ENCODE data around the gene EFCAB6. TPM values are rescaled to one million over a fixed set of nuclear protein-coding genes. Genes with fewer than 3 reads are reported as not detected.
A peak's percentile ranks its signal among the peaks of the same experiment; 100 is the strongest.

Gene EFCAB6
- total RNA-seq, 2 donors from 2014 or later, result 3.3 to 10.5 TPM

GRCh38 chr22:43848366-43849171 lies 36.5 kb upstream of the EFCAB6 start:
- intact Hi-C loops (cut with DNase I), result no loop called here
- Histone ChIP-seq H3K36me3 (no peaks in the 10 kb centered on the region), H3K27me3 (replicated peaks; ENCODE audit: insufficient read depth) (peaks cover 9% of the 10 kb centered on the region), H3K9me3 (no peaks in the 10 kb centered on the region), H3K4me1 (replicated peaks) (no peaks in the 10 kb centered on the region), H3K4me3 (no peak overlapping the region), H3K27ac (no peak overlapping the region)
- WGBS, result 45% methylated on average over 16 of the region's 16 CpGs
- TF ChIP-seq POLR2AphosphoS5 (IDR thresholded peaks at IDR 0.05) (no peak), CTCF (IDR thresholded peaks at IDR 0.05) (peak in 1 of 4 experiments; percentile 25)
- DNase-seq (ENCODE audit: low spot score), result no peak

DNA sequence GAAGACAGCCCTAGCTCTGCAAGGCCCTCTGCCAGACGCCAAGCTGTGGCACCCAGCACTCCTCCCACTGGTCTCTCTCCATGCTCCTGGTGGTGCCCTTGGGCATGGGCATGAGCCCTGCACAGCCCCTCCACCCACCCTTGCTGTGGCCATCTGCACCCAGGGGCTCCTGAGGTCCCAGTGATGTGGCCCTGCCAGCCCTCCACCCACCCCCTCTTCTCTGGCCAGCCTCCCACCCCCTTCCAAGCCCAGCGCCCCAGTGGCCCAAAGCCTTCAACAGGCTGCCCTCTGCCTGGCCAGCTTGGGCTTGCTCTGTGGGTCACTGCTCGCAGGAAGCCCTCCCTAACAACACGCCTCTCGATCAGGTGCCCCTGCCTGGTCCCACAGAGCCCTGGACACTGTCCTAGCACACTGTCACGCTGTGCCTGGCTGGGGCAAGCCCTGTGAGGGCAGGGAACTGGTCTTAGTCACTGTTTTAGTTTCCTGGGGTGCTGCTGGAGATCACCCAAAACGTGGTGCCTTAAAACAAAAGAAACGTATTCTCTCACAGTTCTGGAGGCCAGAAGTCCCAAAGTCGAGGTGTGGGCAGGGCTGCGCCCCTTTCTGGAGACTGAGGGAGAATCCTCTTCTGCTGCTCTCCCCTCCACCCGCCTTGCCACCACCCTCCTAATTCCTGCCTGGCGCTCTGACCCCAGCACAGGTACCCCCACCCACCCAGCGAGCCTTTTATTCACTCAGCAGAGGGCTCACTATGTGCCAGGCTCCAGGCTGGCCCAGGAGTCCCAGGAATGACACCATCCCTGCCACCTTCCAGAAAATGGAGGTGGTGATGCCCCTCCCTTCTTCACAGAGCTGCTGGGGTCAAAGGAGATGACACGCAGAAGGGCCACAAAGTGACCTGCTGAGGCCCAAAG lies 35.5 kb upstream of the EFCAB6 start:
- Histone ChIP-seq H3K27ac (no peak overlapping the region), H3K9me3 (no peaks in the 10 kb centered on the region), H3K4me3 (no peak overlapping the region), H3K4me1 (replicated peaks) (no peaks in the 10 kb centered on the region), H3K36me3 (no peaks in the 10 kb centered on the region), H3K27me3 (replicated peaks; ENCODE audit: insufficient read depth) (peaks cover 9% of the 10 kb centered on the region)
- intact Hi-C loops (cut with DNase I), result no loop called here
- no peak for TF ChIP-seq CTCF (IDR thresholded peaks at IDR 0.05)
- TF ChIP-seq POLR2AphosphoS5 (IDR thresholded peaks at IDR 0.05), result no peak
- TF ChIP-seq POLR2A (IDR thresholded peaks at IDR 0.05), result no peak
- 90% methylated on average over 13 of the region's 14 CpGs for WGBS
- DNase-seq (ENCODE audit: low spot score), result no peak

DNA sequence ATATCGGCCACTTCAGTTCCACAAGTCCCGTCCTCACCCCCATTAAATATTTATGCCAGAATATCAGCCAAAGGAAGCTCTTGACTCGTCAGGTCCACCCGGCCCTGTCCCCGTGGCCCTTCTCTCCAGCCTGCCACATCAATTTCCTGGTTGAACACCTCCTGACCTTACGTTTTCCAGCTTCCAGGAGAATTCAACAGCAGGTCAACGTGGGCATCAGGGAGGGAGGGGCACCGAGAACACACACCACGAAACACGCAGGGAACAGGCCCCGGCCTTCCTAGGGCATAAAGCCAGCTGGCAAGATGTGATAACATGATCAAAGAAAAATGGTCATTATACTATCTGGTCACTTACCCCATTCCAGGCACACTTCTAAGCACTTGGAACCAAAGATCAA lies 34.9 kb upstream of the EFCAB6 start:
- intact Hi-C loops (cut with DNase I), result no loop called here
- H3K4me1 ChIP-seq (replicated peaks), result no peaks in the 10 kb centered on the region
- 76% methylated on average over 11 of the region's 11 CpGs for WGBS
- H3K36me3 ChIP-seq, result no peaks in the 10 kb centered on the region
- no peak overlapping the region for H3K27ac ChIP-seq
- H3K9me3 ChIP-seq, result no peaks in the 10 kb centered on the region
- DNase-seq (ENCODE audit: low spot score), result no peak
- H3K4me3 ChIP-seq, result no peak overlapping the region
- H3K27me3 ChIP-seq (replicated peaks; ENCODE audit: insufficient read depth), result peaks cover 9% of the 10 kb centered on the region
- TF ChIP-seq POLR2A (IDR thresholded peaks at IDR 0.05), result no peak
- no peak for TF ChIP-seq POLR2AphosphoS5 (IDR thresholded peaks at IDR 0.05)
- no peak for TF ChIP-seq CTCF (IDR thresholded peaks at IDR 0.05)

GRCh38 chr22:43845981-43846380 lies 33.9 kb upstream of the EFCAB6 start:
- DNase-seq (ENCODE audit: low spot score), result no peak

More at GRCh38 chr22:43845981-43846380, 33.9 kb upstream of the EFCAB6 start:
- H3K4me3 ChIP-seq, result no peak overlapping the region
- intact Hi-C loops (cut with DNase I), result no loop called here
- H3K36me3 ChIP-seq, result no peaks in the 10 kb centered on the region
- WGBS, result 80% methylated on average over 11 of the region's 11 CpGs
- H3K27me3 ChIP-seq (replicated peaks; ENCODE audit: insufficient read depth), result peaks cover 3% of the 10 kb centered on the region
- H3K4me1 ChIP-seq (replicated peaks), result no peaks in the 10 kb centered on the region
- H3K9me3 ChIP-seq, result no peaks in the 10 kb centered on the region
- no peak for TF ChIP-seq POLR2AphosphoS5 (IDR thresholded peaks at IDR 0.05)
- no peak for TF ChIP-seq POLR2A (IDR thresholded peaks at IDR 0.05)
- TF ChIP-seq CTCF (IDR thresholded peaks at IDR 0.05), result no peak
- H3K27ac ChIP-seq, result no peak overlapping the region
